Neural crest cell (in vitro differentiated cells): ENCODE data around the gene CRTC1. TPM values are rescaled to one million over a fixed set of nuclear protein-coding genes. Genes with fewer than 3 reads are reported as not detected.

Experiments used
- DNase-seq: peaks from one replicate; pipeline ENCODE4 v3.0.0; 2021; ENCODE audit warnings: low read depth, mixed read lengths, low spot score
- H3K27ac Mint-ChIP-seq: one replicate; pipeline ENCODE4 v1.8.0; 2021; ENCODE audit warnings: mild to moderate bottlenecking, mixed read lengths; ENCODE audit not compliant: unreplicated experiment
- H3K27me3 Mint-ChIP-seq: 2 replicates; pipeline ENCODE4 v1.8.0; 2021; ENCODE audit warnings: low read depth, mild to moderate bottlenecking, mixed read lengths
- H3K36me3 Mint-ChIP-seq: 2 replicates; pipeline ENCODE4 v1.8.0; 2021; ENCODE audit warnings: low read depth, mild to moderate bottlenecking, mixed read lengths
- H3K4me1 Mint-ChIP-seq: 2 replicates; pipeline ENCODE4 v1.8.0; 2021; ENCODE audit warnings: mixed read lengths
- H3K4me3 Mint-ChIP-seq: one replicate; pipeline ENCODE4 v1.8.0; 2021; ENCODE audit warnings: mild to moderate bottlenecking, mixed read lengths
- H3K9me3 Mint-ChIP-seq: 2 replicates; pipeline ENCODE4 v1.8.0; 2021; ENCODE audit warnings: mixed read lengths
- total RNA-seq: library from RNA; stranded (reverse); gene quantifications from 2 replicates; pipeline ENCODE4 v1.2.1, GENCODE V29; 2021
- TF ChIP-seq, protein P1 (sequence below): fragments of 200-600 bp; sonication (generic); conservative IDR thresholded peaks from 2 replicates; pipeline ENCODE4 v1.5.0; 2021; ENCODE audit warnings: antibody characterized with exemption, mild to moderate bottlenecking

CRTC1 gene
- total RNA-seq, 1 donor from 2014 or later: 24.1 TPM

DNA sequence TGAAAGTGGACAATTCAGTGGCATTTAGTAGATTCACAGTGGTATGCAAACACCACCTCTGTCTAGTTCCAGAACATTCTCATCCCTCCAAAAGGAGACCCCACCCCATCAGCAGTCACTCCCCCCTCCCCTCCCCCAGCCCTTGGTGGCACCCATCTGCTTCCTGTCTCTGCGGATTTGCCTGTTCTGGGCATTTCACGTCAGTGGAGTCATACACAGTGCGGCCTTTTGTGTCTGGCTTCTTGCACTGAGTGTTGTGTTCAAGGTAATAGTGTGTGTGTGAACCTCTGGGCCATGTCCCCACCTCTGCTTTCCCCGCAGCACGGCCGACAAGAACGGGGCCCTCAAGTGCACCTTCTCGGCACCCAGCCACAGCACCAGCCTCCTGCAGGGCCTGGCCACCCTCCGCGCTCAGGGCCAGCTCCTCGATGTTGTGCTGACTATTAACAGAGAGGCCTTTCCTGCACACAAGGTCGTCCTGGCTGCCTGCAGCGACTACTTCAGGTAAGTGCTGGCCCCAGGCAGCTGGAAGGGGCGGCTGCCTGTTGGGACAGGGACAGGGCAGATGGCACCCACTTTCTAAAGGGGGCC, 19.4 kb upstream of the CRTC1 start:
- Mint-ChIP-seq H3K4me3 (no peak overlapping the region), H3K4me1 (peaks cover 8% of the 10 kb centered on the region), H3K27me3 (no peaks in the 10 kb centered on the region), H3K27ac (no peak overlapping the region), H3K9me3 (no peaks in the 10 kb centered on the region), H3K36me3 (peaks cover 3% of the 10 kb centered on the region)
- TF ChIP-seq, protein P1, sequence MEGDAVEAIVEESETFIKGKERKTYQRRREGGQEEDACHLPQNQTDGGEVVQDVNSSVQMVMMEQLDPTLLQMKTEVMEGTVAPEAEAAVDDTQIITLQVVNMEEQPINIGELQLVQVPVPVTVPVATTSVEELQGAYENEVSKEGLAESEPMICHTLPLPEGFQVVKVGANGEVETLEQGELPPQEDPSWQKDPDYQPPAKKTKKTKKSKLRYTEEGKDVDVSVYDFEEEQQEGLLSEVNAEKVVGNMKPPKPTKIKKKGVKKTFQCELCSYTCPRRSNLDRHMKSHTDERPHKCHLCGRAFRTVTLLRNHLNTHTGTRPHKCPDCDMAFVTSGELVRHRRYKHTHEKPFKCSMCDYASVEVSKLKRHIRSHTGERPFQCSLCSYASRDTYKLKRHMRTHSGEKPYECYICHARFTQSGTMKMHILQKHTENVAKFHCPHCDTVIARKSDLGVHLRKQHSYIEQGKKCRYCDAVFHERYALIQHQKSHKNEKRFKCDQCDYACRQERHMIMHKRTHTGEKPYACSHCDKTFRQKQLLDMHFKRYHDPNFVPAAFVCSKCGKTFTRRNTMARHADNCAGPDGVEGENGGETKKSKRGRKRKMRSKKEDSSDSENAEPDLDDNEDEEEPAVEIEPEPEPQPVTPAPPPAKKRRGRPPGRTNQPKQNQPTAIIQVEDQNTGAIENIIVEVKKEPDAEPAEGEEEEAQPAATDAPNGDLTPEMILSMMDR: no peak
- no peak for DNase-seq

DNA sequence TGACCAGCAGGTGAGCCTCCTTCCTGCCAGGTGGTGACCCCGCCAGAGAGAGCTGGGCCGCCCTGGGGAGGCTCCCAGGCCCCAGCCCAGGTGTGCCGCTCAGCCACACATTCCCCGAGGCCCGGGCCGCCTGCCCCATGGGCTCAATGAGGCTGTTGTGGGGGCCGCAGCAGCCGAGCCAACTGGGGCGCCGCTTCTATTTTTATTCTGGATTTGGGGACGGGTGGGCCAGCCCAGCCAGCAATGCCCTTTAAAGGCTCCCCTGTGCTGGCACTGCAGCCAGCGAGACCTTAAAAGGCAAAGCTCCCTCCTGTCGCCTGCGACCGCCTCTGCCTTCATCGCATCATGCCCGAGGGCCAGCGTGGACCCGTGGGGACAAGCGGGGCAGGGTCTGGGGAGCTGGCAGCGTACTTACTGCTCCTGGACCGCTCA, 17.7 kb upstream of the CRTC1 start:
- no peak overlapping the region for H3K27ac Mint-ChIP-seq
- H3K4me3 Mint-ChIP-seq: no peak overlapping the region
- no peaks in the 10 kb centered on the region for H3K9me3 Mint-ChIP-seq
- H3K4me1 Mint-ChIP-seq: peaks cover 4% of the 10 kb centered on the region
- H3K27me3 Mint-ChIP-seq: no peaks in the 10 kb centered on the region
- DNase-seq: no peak
- peaks cover 3% of the 10 kb centered on the region for H3K36me3 Mint-ChIP-seq
- TF ChIP-seq, protein P1: no peak

DNA sequence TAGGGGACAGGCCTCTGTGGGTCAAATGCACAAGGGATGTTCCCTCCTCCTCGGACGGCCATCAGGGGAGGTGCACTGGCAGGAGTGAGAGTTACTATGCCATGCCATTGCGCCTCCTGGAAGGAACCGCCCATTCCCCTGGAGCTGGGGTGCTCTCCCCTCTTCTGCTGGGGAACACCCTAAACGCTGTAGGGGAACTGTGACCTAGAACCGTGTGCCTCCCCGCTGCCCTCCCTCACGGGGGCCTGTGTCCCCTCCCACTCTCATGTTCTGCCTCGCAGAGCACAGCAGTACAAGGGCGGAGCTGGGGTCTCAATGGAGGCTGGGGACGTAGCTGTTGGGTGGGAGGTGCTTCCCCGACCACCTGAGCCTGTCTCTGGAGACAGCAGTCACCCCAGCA, 17.2 kb upstream of the CRTC1 start:
- peaks cover 4% of the 10 kb centered on the region for H3K4me1 Mint-ChIP-seq
- no peaks in the 10 kb centered on the region for H3K9me3 Mint-ChIP-seq
- H3K36me3 Mint-ChIP-seq: peaks cover 2% of the 10 kb centered on the region
- no peak for DNase-seq
- TF ChIP-seq, protein P1: no peak
- H3K27ac Mint-ChIP-seq: no peak overlapping the region
- H3K27me3 Mint-ChIP-seq: no peaks in the 10 kb centered on the region
- no peak overlapping the region for H3K4me3 Mint-ChIP-seq

DNA sequence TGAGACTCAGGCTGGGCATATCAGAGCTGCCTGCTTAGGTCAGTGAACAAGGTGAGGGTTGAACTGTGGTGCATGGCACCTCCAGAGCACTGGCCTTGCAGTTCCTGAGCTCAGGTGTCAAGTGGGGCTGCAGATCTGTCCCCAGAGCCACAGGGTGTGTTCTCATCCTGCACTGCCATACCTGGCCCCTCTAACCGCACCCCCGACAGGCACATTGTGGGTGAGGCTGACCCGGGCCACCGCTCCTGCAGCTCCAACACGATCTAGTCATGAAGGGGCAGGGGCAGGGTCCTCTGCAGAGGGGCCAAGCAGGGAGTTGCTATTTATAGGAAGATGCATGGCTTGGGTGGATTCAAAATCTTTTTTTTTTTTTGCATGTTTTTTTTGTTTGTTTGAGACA, 16.7 kb upstream of the CRTC1 start:
- Mint-ChIP-seq H3K36me3 (no peaks in the 10 kb centered on the region), H3K27me3 (no peaks in the 10 kb centered on the region), H3K4me3 (no peak overlapping the region), H3K9me3 (no peaks in the 10 kb centered on the region), H3K4me1 (peaks cover 4% of the 10 kb centered on the region), H3K27ac (no peak overlapping the region)
- TF ChIP-seq, protein P1: no peak
- DNase-seq: no peak

DNA sequence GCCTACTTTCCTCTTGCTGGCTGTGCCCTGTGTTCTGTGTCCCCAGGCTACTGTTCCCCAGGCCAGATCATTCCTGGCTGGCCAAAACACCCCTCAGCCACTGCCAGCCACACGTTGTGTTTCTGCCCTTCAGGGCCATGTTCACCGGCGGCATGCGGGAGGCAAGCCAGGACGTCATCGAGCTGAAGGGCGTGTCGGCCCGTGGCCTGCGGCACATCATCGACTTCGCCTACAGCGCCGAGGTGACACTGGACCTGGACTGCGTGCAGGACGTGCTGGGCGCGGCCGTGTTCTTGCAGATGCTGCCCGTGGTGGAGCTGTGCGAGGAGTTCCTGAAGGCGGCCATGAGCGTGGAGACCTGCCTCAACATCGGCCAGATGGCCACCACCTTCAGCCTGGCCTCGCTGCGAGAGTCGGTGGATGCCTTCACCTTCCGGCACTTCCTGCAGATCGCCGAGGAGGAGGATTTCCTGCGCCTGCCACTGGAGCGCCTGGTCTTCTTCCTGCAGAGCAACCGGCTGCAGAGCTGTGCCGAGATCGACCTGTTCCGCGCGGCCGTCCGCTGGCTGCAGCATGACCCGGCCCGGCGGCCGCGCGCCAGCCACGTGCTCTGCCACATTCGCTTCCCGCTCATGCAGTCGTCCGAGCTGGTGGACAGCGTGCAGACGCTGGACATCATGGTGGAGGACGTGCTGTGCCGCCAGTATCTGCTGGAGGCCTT, 15.8 kb upstream of the CRTC1 start:
- TF ChIP-seq, protein P1: no peak
- Mint-ChIP-seq H3K9me3 (no peaks in the 10 kb centered on the region), H3K27me3 (no peaks in the 10 kb centered on the region), H3K4me3 (no peak overlapping the region), H3K27ac (no peak overlapping the region), H3K36me3 (no peaks in the 10 kb centered on the region), H3K4me1 (peaks cover 4% of the 10 kb centered on the region)
- DNase-seq: no peak
